GM18502 (cell line): Measurements from ENCODE around the gene TMEM181.
"Not testable (repeated sequence)": the region's sequence is repeated elsewhere in the genome, so short reads cannot be mapped to it uniquely, and the experiment has no call there.

Source experiments
- ATAC-seq: cut with Tn5 transposase; IDR thresholded peaks from one replicate; pipeline ENCODE4 v1.9.1; 2021; ENCODE audit warnings: mild to moderate bottlenecking; ENCODE audit not compliant: unreplicated experiment, poor library complexity

The TMEM181 gene

DNA sequence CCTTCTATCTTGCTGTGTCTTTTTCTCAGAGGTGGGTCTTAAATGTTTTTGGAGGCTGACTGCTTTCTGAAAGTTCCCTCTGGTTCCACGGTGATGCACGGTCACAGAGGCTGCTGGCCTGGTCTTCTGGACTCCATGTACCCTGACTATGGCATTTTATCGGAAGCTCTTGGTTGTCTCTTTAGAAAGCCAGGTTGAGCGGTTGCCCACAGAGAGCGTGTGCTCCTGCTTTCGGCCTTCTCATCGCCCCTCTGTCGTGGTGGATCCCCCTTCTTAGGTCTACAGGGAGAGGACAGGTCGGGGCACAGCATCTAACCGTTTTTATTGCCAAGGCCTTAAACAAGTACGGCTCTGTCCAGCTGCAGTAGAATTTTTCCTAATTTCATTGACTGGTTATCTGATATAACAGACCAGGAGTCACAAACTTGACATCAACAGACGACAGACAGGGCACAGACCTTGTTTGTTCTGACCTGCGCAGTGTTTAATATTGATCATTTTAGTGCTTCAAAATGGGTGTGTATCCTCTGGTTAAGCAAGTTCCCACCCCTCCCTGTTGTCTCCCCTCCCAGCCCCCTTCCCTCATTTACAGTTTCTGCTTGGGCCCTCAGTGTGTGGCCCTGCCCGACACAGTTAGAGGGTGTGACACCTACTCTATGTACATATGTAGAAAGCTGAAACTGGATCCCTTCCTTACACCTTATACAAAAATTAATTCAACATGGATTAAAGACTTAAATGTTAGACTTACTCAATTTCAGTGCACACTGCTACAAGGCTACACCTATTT is 114.6 kb downstream of the TMEM181 start:
- no peak for ATAC-seq

DNA sequence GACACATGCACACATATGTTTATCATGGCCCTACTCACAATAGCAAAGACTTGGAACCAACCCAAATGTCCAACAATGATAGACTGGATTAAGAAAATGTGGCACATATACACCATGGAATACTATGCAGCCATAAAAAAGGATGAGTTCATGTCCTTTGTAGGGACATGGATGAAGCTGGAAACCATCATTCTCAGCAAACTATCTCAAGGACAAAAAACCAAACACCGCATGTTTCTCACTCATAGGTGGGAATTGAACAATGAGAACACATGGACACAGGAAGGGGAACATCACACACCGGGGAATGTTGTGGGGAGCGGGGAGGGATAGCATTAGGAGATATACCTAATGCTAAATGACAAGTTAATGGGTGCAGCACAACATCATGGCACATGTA is 117.2 kb downstream of the TMEM181 start:
- ATAC-seq, result not testable (repeated sequence)

- no peak for ATAC-seq
Measured at GRCh38 chr6:158677906-158678578, 118.2 kb downstream of the TMEM181 start.

GRCh38 chr6:158680015-158680414 is 120.1 kb downstream of the TMEM181 start:
- ATAC-seq, result no peak

DNA sequence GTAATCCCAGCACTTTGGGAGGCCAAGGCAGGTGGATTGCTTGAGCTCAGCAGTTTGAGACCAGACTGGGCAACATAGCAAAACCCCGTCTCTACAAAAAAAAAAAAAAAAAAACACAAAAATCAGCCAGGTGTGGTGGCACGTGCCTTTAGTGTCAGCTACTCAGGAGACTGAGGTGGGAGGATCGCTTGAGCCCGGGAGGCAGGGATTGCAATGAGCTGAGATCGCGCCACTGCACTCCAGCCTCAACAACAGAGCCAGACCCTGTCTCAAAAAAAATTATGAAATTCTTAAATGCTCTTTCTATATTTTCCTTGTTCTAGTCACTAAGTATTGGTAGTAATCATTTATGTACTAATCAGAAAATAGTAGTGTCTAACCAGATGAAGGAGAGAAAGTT is 120.6 kb downstream of the TMEM181 start:
- ATAC-seq, result no peak

- ATAC-seq, result no peak
Measured at GRCh38 chr6:158684311-158684710, 124.4 kb downstream of the TMEM181 start.

GRCh38 chr6:158684745-158685324 is 124.9 kb downstream of the TMEM181 start:
- ATAC-seq, result no peak
